GM21390 (cell line): ENCODE data around the gene APLP2.
"Not testable (repeated sequence)": the region's sequence is repeated elsewhere in the genome, so short reads cannot be mapped to it uniquely, and the experiment has no call there.

Source experiments
- ATAC-seq: cut with Tn5 transposase; IDR thresholded peaks from one replicate; pipeline ENCODE4 v1.9.1; 2021; ENCODE audit not compliant: unreplicated experiment

The APLP2 gene

GRCh38 chr11:130069659-130070108, at the start of gene APLP2:
Gene APLP2, plus strand, starts transcription at chr11:130069894. Its CDS starts 84 bp downstream, at chr11:130069978.
- ATAC-seq: peak; percentile 96

GRCh38 chr11:130020323-130020722, 49.4 kb upstream of the APLP2 start:
- no peak for ATAC-seq

- not testable (repeated sequence) for ATAC-seq
Observed at GRCh38 chr11:130021606-130022005, 48.1 kb upstream of the APLP2 start.

- ATAC-seq: peak; percentile 10
Observed at GRCh38 chr11:130022799-130023198, 46.9 kb upstream of the APLP2 start.

- ATAC-seq: peak; percentile 98
Observed at GRCh38 chr11:130023204-130023603, 46.5 kb upstream of the APLP2 start.

- no peak for ATAC-seq
Observed at GRCh38 chr11:130024361-130024760, 45.3 kb upstream of the APLP2 start.

GRCh38 chr11:130025371-130025770, 44.3 kb upstream of the APLP2 start:
- no peak for ATAC-seq

- no peak for ATAC-seq
Observed at GRCh38 chr11:130029137-130029536, 40.6 kb upstream of the APLP2 start.

GRCh38 chr11:130031056-130031455, 38.6 kb upstream of the APLP2 start:
- ATAC-seq: no peak

- ATAC-seq: no peak
Observed at GRCh38 chr11:130031945-130032344, 37.7 kb upstream of the APLP2 start.

GRCh38 chr11:130032931-130033330, 36.8 kb upstream of the APLP2 start:
- no peak for ATAC-seq

GRCh38 chr11:130034236-130034635, 35.5 kb upstream of the APLP2 start:
- ATAC-seq: no peak

- no peak for ATAC-seq
Observed at GRCh38 chr11:130037058-130037457, 32.6 kb upstream of the APLP2 start.

GRCh38 chr11:130037881-130038585, 31.7 kb upstream of the APLP2 start:
- ATAC-seq: no peak

- no peak for ATAC-seq
Observed at GRCh38 chr11:130040281-130040940, 29.3 kb upstream of the APLP2 start.

GRCh38 chr11:130042093-130042591, 27.6 kb upstream of the APLP2 start:
- no peak for ATAC-seq

GRCh38 chr11:130043575-130043974, 26.1 kb upstream of the APLP2 start:
- no peak for ATAC-seq

- ATAC-seq: no peak
Observed at GRCh38 chr11:130047141-130047540, 22.6 kb upstream of the APLP2 start.

GRCh38 chr11:130049328-130049771, 20.3 kb upstream of the APLP2 start:
- no peak for ATAC-seq

GRCh38 chr11:130050257-130050656, 19.4 kb upstream of the APLP2 start:
- ATAC-seq: no peak

- ATAC-seq: no peak
Observed at GRCh38 chr11:130051082-130051481, 18.6 kb upstream of the APLP2 start.

GRCh38 chr11:130052567-130052966, 17.1 kb upstream of the APLP2 start:
- no peak for ATAC-seq
